GM12878 (cell line): ENCODE results near the gene RGSL1. TPM values are rescaled to one million over a fixed set of nuclear protein-coding genes. Genes with fewer than 3 reads are reported as not detected.

Experiments
- E4F1 ChIP-seq: fragments of 450-650 bp; IDR thresholded peaks from 2 replicates; pipeline ENCODE4 v1.6.1; 2018; ENCODE audit warnings: borderline replicate concordance, mild to moderate bottlenecking; ENCODE audit not compliant: partially characterized antibody
- FOXM1 ChIP-seq: IDR thresholded peaks from 2 replicates; pipeline ENCODE4 v1.6.1; 2012; ENCODE audit warnings: low read depth, mild to moderate bottlenecking, inconsistent platforms, low read length, moderate library complexity
- HDAC2 ChIP-seq: fragments of 200-600 bp; sonication (generic); IDR thresholded peaks from 2 replicates; pipeline ENCODE4 v1.6.1; 2017
- POLR2AphosphoS5 ChIP-seq: IDR thresholded peaks from 2 replicates; pipeline ENCODE4 v1.6.1; 2011; ENCODE audit warnings: mild to moderate bottlenecking, low read length, inconsistent platforms
- RUNX3 ChIP-seq: IDR thresholded peaks from 2 replicates; pipeline ENCODE4 v1.6.1; 2012; ENCODE audit warnings: low read length, inconsistent platforms
- SMAD5 ChIP-seq: IDR thresholded peaks from 2 replicates; pipeline ENCODE4 v1.6.1; 2016; ENCODE audit warnings: antibody characterized with exemption, low read depth
- STAT1 ChIP-seq: fragments of 450-650 bp; conservative IDR thresholded peaks from 2 replicates; pipeline ENCODE4 v1.6.1; 2014; ENCODE audit warnings: antibody characterized with exemption, mild to moderate bottlenecking
- TCF3 ChIP-seq: IDR thresholded peaks from 2 replicates; pipeline ENCODE4 v1.6.1; 2012; ENCODE audit warnings: low read depth, mild to moderate bottlenecking, low read length, borderline replicate concordance; ENCODE audit not compliant: insufficient read depth
- WRNIP1 ChIP-seq: IDR thresholded peaks from 2 replicates; pipeline ENCODE4 v1.6.1; 2011; ENCODE audit warnings: low read depth, low read length, improper control_type of control experiment, borderline replicate concordance
- ZNF687 ChIP-seq: fragments of 450-650 bp; IDR thresholded peaks from 2 replicates; pipeline ENCODE4 v1.6.1; 2017; ENCODE audit warnings: mild to moderate bottlenecking, moderate library complexity
- polyA plus RNA-seq, 11 experiments: library from polyadenylated mRNA; depleted of rRNA in 4 of 11; unstranded in 6 of 11; stranded (reverse) in 5 of 11; fragments of >200 nt; fragmentation: Nextera tagmentation in 4 of 11; fragmentation: Illumina TruSeq in 1 of 11; extraction: Ambion mirVana in 4 of 11; extraction: Trizol in 1 of 11; gene quantifications; 1 replicate in 1 of 11; 2 replicates in 10 of 11; pipeline versions ENCODE4 v1.2.1 to v1.2.3, GENCODE V29; 2011 to 2016; ENCODE audit warnings: inconsistent platforms in 2 of 11, missing spikeins in 2 of 11, low read depth in 1 of 11
- total RNA-seq, 4 experiments: library from RNA; depleted of rRNA in 3 of 4; stranded (reverse); fragments of >200 nt in 3 of 4; fragmentation: Illumina TruSeq in 1 of 4; extraction: Trizol in 1 of 4; gene quantifications; 2 replicates each; pipeline versions ENCODE4 v1.2.1 to v1.2.3, GENCODE V29; 2013 to 2021
- TF ChIP-seq, protein P1 (sequence below): IDR thresholded peaks from 2 replicates; pipeline ENCODE4 v1.6.1; 2011; ENCODE audit warnings: borderline replicate concordance, low read depth, mild to moderate bottlenecking, moderate library complexity, low read length; ENCODE audit not compliant: insufficient read depth, poor library complexity, severe bottlenecking
- TF ChIP-seq, protein P2 (sequence below): fragments of 450-650 bp; IDR thresholded peaks from 2 replicates; pipeline ENCODE4 v1.6.1; 2016; ENCODE audit warnings: mild to moderate bottlenecking
- TF ChIP-seq, protein P3 (sequence below): fragments of 450-650 bp; formaldehyde crosslinking; IDR thresholded peaks from 2 replicates; pipeline ENCODE4 v1.4.0; 2022; ENCODE audit warnings: mild to moderate bottlenecking, moderate library complexity

Gene RGSL1
- total and polyA plus RNA-seq, 10 of the 15 experiments (the other 5 are each of a cell fraction or from before 2014, with no cell fraction given), result 0.05 to 0.28 (median 0.27) TPM; not detected in 5

GRCh38 chr1:182426442-182427430, 23.2 kb upstream of the RGSL1 start (continued):
- no peak for TF ChIP-seq E4F1
- TF ChIP-seq SMAD5, result no peak
- TF ChIP-seq, protein P1, sequence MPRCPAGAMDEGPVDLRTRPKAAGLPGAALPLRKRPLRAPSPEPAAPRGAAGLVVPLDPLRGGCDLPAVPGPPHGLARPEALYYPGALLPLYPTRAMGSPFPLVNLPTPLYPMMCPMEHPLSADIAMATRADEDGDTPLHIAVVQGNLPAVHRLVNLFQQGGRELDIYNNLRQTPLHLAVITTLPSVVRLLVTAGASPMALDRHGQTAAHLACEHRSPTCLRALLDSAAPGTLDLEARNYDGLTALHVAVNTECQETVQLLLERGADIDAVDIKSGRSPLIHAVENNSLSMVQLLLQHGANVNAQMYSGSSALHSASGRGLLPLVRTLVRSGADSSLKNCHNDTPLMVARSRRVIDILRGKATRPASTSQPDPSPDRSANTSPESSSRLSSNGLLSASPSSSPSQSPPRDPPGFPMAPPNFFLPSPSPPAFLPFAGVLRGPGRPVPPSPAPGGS, result peak; percentile 70
- TF ChIP-seq, protein P2, sequence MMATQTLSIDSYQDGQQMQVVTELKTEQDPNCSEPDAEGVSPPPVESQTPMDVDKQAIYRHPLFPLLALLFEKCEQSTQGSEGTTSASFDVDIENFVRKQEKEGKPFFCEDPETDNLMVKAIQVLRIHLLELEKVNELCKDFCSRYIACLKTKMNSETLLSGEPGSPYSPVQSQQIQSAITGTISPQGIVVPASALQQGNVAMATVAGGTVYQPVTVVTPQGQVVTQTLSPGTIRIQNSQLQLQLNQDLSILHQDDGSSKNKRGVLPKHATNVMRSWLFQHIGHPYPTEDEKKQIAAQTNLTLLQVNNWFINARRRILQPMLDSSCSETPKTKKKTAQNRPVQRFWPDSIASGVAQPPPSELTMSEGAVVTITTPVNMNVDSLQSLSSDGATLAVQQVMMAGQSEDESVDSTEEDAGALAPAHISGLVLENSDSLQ, result peak; percentile 91
- TF ChIP-seq, protein P3, sequence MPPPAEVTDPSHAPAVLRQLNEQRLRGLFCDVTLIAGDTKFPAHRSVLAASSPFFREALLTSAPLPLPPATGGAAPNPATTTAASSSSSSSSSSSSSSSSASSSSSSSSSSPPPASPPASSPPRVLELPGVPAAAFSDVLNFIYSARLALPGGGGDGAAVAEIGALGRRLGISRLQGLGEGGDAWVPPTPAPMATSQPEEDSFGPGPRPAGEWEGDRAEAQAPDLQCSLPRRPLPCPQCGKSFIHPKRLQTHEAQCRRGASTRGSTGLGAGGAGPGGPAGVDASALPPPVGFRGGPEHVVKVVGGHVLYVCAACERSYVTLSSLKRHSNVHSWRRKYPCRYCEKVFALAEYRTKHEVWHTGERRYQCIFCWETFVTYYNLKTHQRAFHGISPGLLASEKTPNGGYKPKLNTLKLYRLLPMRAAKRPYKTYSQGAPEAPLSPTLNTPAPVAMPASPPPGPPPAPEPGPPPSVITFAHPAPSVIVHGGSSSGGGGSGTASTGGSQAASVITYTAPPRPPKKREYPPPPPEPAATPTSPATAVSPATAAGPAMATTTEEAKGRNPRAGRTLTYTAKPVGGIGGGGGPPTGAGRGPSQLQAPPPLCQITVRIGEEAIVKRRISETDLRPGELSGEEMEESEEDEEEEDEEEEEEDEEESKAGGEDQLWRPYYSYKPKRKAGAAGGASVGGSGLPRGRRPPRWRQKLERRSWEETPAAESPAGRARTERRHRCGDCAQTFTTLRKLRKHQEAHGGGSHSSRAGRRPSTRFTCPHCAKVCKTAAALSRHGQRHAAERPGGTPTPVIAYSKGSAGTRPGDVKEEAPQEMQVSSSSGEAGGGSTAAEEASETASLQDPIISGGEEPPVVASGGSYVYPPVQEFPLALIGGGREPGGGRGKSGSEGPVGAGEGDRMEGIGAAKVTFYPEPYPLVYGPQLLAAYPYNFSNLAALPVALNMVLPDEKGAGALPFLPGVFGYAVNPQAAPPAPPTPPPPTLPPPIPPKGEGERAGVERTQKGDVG (CRISPR knock-in tag), result no peak
- no peak for TF ChIP-seq HDAC2
- TF ChIP-seq FOXM1, result peak; percentile 84
- TF ChIP-seq POLR2AphosphoS5, result no peak
- TF ChIP-seq RUNX3, result peak; percentile 76
- no peak for TF ChIP-seq WRNIP1
- no peak for TF ChIP-seq STAT1
- no peak for TF ChIP-seq TCF3
- TF ChIP-seq ZNF687, result peak; percentile 88; the same call in 1 of the 2 replicates
